Measurements from ENCODE around the gene KCNN3.
A peak's percentile ranks its signal among the peaks of the same experiment; 100 is the strongest.

DNA sequence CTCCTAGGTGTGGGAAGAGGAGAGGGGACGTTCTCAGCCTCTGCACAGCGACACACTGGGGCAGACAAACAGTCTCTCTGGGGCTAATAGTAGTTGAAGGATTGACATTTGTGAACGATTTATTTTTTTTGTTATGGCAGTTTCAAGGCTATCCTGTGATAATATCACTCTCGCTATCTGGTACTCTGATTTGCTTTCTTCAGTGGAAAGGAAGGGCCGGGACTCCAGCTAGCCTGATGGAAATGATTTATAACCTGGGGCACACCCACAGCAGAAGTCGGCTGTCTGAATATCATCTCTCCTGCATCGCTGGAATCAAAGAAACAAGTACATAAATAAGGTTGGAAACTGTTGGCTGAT lies 122.7 kb downstream of the KCNN3 start:
- TF ChIP-seq, protein P1, sequence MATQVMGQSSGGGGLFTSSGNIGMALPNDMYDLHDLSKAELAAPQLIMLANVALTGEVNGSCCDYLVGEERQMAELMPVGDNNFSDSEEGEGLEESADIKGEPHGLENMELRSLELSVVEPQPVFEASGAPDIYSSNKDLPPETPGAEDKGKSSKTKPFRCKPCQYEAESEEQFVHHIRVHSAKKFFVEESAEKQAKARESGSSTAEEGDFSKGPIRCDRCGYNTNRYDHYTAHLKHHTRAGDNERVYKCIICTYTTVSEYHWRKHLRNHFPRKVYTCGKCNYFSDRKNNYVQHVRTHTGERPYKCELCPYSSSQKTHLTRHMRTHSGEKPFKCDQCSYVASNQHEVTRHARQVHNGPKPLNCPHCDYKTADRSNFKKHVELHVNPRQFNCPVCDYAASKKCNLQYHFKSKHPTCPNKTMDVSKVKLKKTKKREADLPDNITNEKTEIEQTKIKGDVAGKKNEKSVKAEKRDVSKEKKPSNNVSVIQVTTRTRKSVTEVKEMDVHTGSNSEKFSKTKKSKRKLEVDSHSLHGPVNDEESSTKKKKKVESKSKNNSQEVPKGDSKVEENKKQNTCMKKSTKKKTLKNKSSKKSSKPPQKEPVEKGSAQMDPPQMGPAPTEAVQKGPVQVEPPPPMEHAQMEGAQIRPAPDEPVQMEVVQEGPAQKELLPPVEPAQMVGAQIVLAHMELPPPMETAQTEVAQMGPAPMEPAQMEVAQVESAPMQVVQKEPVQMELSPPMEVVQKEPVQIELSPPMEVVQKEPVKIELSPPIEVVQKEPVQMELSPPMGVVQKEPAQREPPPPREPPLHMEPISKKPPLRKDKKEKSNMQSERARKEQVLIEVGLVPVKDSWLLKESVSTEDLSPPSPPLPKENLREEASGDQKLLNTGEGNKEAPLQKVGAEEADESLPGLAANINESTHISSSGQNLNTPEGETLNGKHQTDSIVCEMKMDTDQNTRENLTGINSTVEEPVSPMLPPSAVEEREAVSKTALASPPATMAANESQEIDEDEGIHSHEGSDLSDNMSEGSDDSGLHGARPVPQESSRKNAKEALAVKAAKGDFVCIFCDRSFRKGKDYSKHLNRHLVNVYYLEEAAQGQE (tag by site-specific recombination; IDR thresholded peaks at IDR 0.05) = no peak
- TF ChIP-seq, protein P2, sequence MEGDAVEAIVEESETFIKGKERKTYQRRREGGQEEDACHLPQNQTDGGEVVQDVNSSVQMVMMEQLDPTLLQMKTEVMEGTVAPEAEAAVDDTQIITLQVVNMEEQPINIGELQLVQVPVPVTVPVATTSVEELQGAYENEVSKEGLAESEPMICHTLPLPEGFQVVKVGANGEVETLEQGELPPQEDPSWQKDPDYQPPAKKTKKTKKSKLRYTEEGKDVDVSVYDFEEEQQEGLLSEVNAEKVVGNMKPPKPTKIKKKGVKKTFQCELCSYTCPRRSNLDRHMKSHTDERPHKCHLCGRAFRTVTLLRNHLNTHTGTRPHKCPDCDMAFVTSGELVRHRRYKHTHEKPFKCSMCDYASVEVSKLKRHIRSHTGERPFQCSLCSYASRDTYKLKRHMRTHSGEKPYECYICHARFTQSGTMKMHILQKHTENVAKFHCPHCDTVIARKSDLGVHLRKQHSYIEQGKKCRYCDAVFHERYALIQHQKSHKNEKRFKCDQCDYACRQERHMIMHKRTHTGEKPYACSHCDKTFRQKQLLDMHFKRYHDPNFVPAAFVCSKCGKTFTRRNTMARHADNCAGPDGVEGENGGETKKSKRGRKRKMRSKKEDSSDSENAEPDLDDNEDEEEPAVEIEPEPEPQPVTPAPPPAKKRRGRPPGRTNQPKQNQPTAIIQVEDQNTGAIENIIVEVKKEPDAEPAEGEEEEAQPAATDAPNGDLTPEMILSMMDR (tag by site-specific recombination; IDR thresholded peaks at IDR 0.05) = no peak
- no peak for TF ChIP-seq ZNF843 (tag by site-specific recombination; IDR thresholded peaks at IDR 0.05)
- TF ChIP-seq ZNF416 (tag by site-specific recombination; IDR thresholded peaks at IDR 0.05) = no peak
- no peak for TF ChIP-seq ZNF837 (tag by site-specific recombination; IDR thresholded peaks at IDR 0.05)
- TF ChIP-seq, protein P3, sequence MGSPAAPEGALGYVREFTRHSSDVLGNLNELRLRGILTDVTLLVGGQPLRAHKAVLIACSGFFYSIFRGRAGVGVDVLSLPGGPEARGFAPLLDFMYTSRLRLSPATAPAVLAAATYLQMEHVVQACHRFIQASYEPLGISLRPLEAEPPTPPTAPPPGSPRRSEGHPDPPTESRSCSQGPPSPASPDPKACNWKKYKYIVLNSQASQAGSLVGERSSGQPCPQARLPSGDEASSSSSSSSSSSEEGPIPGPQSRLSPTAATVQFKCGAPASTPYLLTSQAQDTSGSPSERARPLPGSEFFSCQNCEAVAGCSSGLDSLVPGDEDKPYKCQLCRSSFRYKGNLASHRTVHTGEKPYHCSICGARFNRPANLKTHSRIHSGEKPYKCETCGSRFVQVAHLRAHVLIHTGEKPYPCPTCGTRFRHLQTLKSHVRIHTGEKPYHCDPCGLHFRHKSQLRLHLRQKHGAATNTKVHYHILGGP (tag by site-specific recombination; IDR thresholded peaks at IDR 0.05) = no peak
- TF ChIP-seq ZNF274 (IDR thresholded peaks at IDR 0.05; ENCODE audit: low read length) = no peak
- TF ChIP-seq ZNF274 (tag by site-specific recombination; IDR thresholded peaks at IDR 0.05; ENCODE audit: borderline replicate concordance) = no peak
- no peak for TF ChIP-seq PRDM1 (tag by site-specific recombination; IDR thresholded peaks at IDR 0.05)
- TF ChIP-seq, protein P4, sequence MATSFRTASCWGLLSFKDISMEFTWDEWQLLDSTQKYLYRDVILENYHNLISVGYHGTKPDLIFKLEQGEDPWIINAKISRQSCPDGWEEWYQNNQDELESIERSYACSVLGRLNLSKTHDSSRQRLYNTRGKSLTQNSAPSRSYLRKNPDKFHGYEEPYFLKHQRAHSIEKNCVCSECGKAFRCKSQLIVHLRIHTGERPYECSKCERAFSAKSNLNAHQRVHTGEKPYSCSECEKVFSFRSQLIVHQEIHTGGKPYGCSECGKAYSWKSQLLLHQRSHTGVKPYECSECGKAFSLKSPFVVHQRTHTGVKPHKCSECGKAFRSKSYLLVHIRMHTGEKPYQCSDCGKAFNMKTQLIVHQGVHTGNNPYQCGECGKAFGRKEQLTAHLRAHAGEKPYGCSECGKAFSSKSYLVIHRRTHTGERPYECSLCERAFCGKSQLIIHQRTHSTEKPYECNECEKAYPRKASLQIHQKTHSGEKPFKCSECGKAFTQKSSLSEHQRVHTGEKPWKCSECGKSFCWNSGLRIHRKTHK (tag by site-specific recombination; IDR thresholded peaks at IDR 0.05) = no peak
- TF ChIP-seq, protein P5, sequence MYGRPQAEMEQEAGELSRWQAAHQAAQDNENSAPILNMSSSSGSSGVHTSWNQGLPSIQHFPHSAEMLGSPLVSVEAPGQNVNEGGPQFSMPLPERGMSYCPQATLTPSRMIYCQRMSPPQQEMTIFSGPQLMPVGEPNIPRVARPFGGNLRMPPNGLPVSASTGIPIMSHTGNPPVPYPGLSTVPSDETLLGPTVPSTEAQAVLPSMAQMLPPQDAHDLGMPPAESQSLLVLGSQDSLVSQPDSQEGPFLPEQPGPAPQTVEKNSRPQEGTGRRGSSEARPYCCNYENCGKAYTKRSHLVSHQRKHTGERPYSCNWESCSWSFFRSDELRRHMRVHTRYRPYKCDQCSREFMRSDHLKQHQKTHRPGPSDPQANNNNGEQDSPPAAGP (tag by site-specific recombination; IDR thresholded peaks at IDR 0.05) = no peak
- TF ChIP-seq, protein P6, sequence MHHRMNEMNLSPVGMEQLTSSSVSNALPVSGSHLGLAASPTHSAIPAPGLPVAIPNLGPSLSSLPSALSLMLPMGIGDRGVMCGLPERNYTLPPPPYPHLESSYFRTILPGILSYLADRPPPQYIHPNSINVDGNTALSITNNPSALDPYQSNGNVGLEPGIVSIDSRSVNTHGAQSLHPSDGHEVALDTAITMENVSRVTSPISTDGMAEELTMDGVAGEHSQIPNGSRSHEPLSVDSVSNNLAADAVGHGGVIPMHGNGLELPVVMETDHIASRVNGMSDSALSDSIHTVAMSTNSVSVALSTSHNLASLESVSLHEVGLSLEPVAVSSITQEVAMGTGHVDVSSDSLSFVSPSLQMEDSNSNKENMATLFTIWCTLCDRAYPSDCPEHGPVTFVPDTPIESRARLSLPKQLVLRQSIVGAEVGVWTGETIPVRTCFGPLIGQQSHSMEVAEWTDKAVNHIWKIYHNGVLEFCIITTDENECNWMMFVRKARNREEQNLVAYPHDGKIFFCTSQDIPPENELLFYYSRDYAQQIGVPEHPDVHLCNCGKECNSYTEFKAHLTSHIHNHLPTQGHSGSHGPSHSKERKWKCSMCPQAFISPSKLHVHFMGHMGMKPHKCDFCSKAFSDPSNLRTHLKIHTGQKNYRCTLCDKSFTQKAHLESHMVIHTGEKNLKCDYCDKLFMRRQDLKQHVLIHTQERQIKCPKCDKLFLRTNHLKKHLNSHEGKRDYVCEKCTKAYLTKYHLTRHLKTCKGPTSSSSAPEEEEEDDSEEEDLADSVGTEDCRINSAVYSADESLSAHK (tag by site-specific recombination; IDR thresholded peaks at IDR 0.05) = peak; percentile 93
